ENCODE data around the gene PLEKHA6.

The PLEKHA6 gene

GRCh38 chr1:204390751-204391466 lies 31.2 kb upstream of the PLEKHA6 start:
- no peak for TF ChIP-seq ZFX (IDR thresholded peaks at IDR 0.05)
- TF ChIP-seq, protein P1, sequence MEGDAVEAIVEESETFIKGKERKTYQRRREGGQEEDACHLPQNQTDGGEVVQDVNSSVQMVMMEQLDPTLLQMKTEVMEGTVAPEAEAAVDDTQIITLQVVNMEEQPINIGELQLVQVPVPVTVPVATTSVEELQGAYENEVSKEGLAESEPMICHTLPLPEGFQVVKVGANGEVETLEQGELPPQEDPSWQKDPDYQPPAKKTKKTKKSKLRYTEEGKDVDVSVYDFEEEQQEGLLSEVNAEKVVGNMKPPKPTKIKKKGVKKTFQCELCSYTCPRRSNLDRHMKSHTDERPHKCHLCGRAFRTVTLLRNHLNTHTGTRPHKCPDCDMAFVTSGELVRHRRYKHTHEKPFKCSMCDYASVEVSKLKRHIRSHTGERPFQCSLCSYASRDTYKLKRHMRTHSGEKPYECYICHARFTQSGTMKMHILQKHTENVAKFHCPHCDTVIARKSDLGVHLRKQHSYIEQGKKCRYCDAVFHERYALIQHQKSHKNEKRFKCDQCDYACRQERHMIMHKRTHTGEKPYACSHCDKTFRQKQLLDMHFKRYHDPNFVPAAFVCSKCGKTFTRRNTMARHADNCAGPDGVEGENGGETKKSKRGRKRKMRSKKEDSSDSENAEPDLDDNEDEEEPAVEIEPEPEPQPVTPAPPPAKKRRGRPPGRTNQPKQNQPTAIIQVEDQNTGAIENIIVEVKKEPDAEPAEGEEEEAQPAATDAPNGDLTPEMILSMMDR (conservative IDR thresholded peaks at IDR 0.05) = no peak
- H3K27ac ChIP-seq = no peak overlapping the region

DNA sequence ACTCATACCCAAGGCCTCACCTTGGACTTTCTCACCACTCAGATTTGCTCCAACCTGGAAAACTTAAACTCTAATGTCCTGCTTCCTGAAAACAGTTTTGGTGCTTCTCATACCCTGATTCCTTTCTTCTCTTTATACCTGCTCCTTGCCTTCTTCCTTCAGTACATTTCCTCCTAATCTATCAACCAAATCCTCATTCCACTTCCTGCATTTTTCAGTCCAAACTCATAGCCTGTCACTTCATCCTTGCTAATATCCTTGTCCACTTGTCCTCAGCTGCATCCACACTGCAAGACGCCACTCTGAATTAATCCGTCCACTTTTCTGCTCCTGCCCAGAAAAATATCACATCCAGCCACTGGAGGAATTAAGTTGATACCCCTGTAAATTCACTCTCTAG lies 26.0 kb upstream of the PLEKHA6 start:
- no peak overlapping the region; the same call in 1 of the 2 replicates for H3K27ac ChIP-seq
- no peak for TF ChIP-seq ZFX (IDR thresholded peaks at IDR 0.05)
- TF ChIP-seq, protein P1 (conservative IDR thresholded peaks at IDR 0.05) = no peak

DNA sequence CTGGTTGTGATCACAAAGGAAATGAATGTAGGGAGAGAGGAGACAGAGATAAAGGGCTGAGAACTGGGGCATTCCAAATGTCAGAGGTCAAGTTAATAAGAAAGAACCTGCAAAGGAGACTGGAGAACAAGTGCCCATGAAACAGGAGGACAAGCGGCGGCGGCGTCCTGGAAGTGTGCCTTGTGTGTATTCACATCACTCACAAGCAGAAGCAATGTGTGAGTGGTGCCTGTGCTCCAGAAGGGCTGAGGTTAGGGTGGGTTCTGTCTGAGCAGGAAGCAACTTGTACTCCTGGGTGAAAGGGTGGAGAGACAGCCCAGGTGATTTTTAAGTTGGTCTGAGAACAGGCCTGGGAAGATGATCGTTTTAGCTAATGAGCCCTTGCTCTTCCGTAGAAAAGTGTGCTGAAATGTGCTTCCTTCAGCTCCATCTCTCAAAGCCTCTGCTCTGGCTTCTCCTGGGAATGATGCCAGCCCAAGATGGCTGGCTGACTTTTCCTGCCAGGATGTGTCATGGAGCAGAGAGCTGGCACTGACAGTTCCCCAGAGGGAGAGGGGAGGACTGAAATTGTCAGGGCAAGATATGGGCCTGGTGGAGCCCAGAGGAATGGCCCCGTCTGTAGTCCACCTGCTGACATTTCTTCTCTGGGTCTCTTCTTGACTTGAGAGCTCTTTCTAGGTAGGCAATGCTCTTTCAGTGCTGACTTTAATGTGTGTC lies 25.1 kb upstream of the PLEKHA6 start:
- TF ChIP-seq, protein P1 (conservative IDR thresholded peaks at IDR 0.05) = no peak
- TF ChIP-seq ZFX (IDR thresholded peaks at IDR 0.05) = no peak
- peak overlapping the region; percentile 31 for H3K27ac ChIP-seq

DNA sequence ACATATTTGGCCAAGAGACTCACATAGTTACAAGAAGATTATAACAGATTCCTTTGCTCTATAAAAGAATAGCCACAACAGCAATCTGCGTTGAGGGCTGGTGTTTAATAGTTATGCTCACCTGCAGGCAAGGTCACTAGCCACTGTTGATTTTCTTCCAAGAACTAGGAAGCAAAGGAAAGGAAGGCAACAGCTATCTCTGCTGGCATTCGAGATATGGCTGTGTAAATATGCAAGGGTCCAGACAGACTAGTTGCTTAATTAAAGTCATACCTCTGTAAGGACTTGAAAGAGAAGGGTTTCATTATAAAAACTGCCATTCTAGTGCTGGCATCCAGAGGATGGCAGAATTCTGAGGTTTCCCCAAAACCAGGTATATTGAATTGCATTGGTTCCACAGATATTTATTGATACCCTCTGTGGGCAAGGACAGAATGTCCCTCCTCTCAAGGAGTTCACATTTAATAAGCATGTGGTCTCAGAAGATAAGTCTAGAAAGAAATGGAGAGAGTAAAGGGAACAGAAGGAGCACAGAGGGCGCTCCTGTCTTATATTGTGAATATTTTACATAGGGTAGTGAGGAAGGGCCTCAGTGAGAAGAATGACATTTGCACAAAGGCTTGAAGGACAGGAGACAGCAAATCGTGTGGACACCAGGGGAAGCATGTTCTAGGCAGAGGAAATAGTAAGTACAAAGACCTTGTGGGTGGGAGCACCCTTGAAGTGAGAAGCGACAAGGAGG lies 23.6 kb upstream of the PLEKHA6 start:
- H3K27ac ChIP-seq = no peak overlapping the region; the same call in 1 of the 2 replicates
- TF ChIP-seq ZFX (IDR thresholded peaks at IDR 0.05) = no peak
- TF ChIP-seq, protein P1 (conservative IDR thresholded peaks at IDR 0.05) = no peak; the same call in 1 of the 2 replicates

- TF ChIP-seq ZFX (IDR thresholded peaks at IDR 0.05) = no peak
- TF ChIP-seq, protein P1 (conservative IDR thresholded peaks at IDR 0.05) = no peak
- peak overlapping the region; percentile 12; the same call in 1 of the 2 replicates for H3K27ac ChIP-seq
Observed at GRCh38 chr1:204382714-204383083, 23.0 kb upstream of the PLEKHA6 start.

- TF ChIP-seq, protein P1 (conservative IDR thresholded peaks at IDR 0.05) = no peak
- no peak for TF ChIP-seq ZFX (IDR thresholded peaks at IDR 0.05)
- peak overlapping the region; percentile 60 for H3K27ac ChIP-seq
Observed at GRCh38 chr1:204380293-204380831, 20.6 kb upstream of the PLEKHA6 start.
